H1 (cell line): ENCODE results near the gene BAIAP2. TPM values are rescaled to one million over a fixed set of nuclear protein-coding genes. Genes with fewer than 3 reads are reported as not detected.

Source experiments
- CHD7 ChIP-seq: fragments of 300-600 bp; sonication (generic); IDR thresholded peaks from 2 replicates; pipeline ENCODE4 v1.7.1; 2012; ENCODE audit warnings: low read length, moderate library complexity, mild to moderate bottlenecking, inconsistent platforms; ENCODE audit not compliant: insufficient replicate concordance
- MAX ChIP-seq: IDR thresholded peaks from 2 replicates; pipeline ENCODE4 v1.6.1; 2012; ENCODE audit warnings: inconsistent platforms
- POU5F1 ChIP-seq: IDR thresholded peaks from 2 replicates; pipeline ENCODE4 v1.6.1; 2011; ENCODE audit warnings: low read depth, mild to moderate bottlenecking, low read length, moderate library complexity
- RNF2 ChIP-seq: fragments of 200-900, 300-1000 bp; sonication (generic); IDR thresholded peaks from 2 replicates; pipeline ENCODE4 v1.7.1; 2016; ENCODE audit warnings: borderline replicate concordance, low read depth, mild to moderate bottlenecking, antibody characterized with exemption, low read length; ENCODE audit not compliant: poor library complexity, severe bottlenecking; ENCODE audit errors: missing control alignments
- polyA plus RNA-seq, 7 experiments: library from polyadenylated mRNA; depleted of rRNA in 3 of 7; stranded (reverse) in 5 of 7; unstranded in 2 of 7; fragments of >200 nt in 5 of 7; fragments of 200-250 nt in 2 of 7; gene quantifications; 1 replicate in 5 of 7; 2 replicates in 1 of 7; 4 replicates in 1 of 7; pipeline versions ENCODE4 v1.2.1 to v1.2.3, GENCODE V29; 2011 to 2013; ENCODE audit warnings: missing spikeins in 2 of 7, mixed read lengths in 2 of 7
- total RNA-seq: library from RNA; stranded (reverse); fragmentation: NEBNext Ultra II Directional; extraction: Animal tissue kit (Norgen Biotek cat#: 25700); gene quantifications from 2 replicates; pipeline ENCODE4 v1.2.1, GENCODE V29; 2021

BAIAP2 gene
- total and polyA plus RNA-seq, 2 of the 8 experiments (the other 6 are each of a cell fraction or from before 2014, with no cell fraction given) = 10.0 to 22.8 TPM

- no peak for TF ChIP-seq CHD7
- no peak for TF ChIP-seq RNF2
- TF ChIP-seq MAX = no peak
- TF ChIP-seq POU5F1 = no peak
- TF ChIP-seq, all 59 proteins: peak for 0
Measured at GRCh38 chr17:81043725-81044427, 8.9 kb downstream of the BAIAP2 start (continued).
